ENCODE measurements around the gene IPCEF1. TPM values are rescaled to one million over a fixed set of nuclear protein-coding genes. Genes with fewer than 3 reads are reported as not detected.

IPCEF1 gene
- total and polyA plus RNA-seq, 2 donors (not counting 3 experiments of a cell fraction or from before 2014, with no cell fraction given): 0.01 to 0.51 TPM

DNA sequence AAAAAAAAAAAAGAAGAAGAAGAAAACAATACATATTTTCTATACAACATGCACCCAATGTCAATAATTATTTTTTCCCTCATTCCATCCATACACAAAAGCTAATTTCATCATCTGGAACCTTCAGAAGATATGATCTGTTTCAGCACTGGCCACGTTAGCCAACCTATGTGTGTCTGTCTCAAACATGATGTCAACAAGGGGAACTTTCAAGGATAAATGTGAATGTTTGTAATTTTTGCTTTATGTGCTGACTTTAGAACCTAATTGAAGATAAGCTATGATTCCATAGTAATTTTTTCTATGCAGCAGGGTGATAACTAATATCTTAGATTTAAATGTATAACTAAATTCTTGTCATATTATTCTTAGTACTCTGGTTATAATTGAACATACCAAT lies 37.9 kb downstream of the IPCEF1 start:
- dilution Hi-C loops (cut with MboI; ENCODE audit: extremely low pct_ligation_motif_present, low sequenced_read_pairs) (no loop called here), intact Hi-C loops (cut with micrococcal nuclease) (no loop called here)
- Histone ChIP-seq H3K4me1 (ENCODE audit: control insufficient read depth, extremely low read depth, insufficient read depth, low read length) (no peaks in the 10 kb centered on the region), H3K27ac (ENCODE audit: insufficient read depth, low read depth, low read length) (no peak overlapping the region), H3K4me2 (ENCODE audit: insufficient read depth, low read length) (no peak overlapping the region), H2AFZ (ENCODE audit: low read depth, low read length) (no peak overlapping the region), H3K4me3 (replicated peaks in 1 of 3; ENCODE audit: insufficient read depth in 1 of 3, low read depth in 1 of 3, low read length in 3 of 3) (no peak overlapping the region), H3K9me3 (replicated peaks; ENCODE audit: control insufficient read depth, insufficient read depth, low read length) (no peaks in the 10 kb centered on the region), H3K79me2 (ENCODE audit: control insufficient read depth, insufficient read depth, low read length) (no peaks in the 10 kb centered on the region), H3K36me3 (ENCODE audit: control insufficient read depth in 2 of 2, extremely low read depth in 1 of 2, insufficient read depth in 2 of 2, low read length in 2 of 2) (no peaks in the 10 kb centered on the region), H3K9ac (replicated peaks; ENCODE audit: extremely low read depth, insufficient read depth, low read length) (no peak overlapping the region), H4K20me1 (replicated peaks; ENCODE audit: control insufficient read depth, extremely low read depth, insufficient read depth, low read length) (no peaks in the 10 kb centered on the region), H3K9me1 (replicated peaks; ENCODE audit: control insufficient read depth, extremely low read depth, insufficient read depth, low read length) (no peaks in the 10 kb centered on the region), H3K27me3 (ENCODE audit: control insufficient read depth in 2 of 2, insufficient read depth in 2 of 2, low read length in 2 of 2) (no peaks in the 10 kb centered on the region)
- POLR2A ChIA-PET: no interaction called here
- DNase-seq (ENCODE audit: low read depth, low spot score) (no peak), FAIRE-seq (no peak)
- TF ChIP-seq POLR2AphosphoS5 (IDR thresholded peaks at IDR 0.05; ENCODE audit: insufficient read depth, low read depth, low read length) (no peak), FOS (IDR thresholded peaks at IDR 0.05; ENCODE audit: borderline replicate concordance, insufficient read depth, low read length) (no peak), EZH2 (IDR thresholded peaks at IDR 0.05; ENCODE audit: borderline replicate concordance, low read depth, low read length, severe bottlenecking) (no peak), JUN (IDR thresholded peaks at IDR 0.05; ENCODE audit: borderline replicate concordance, insufficient read depth, insufficient read length, low read depth) (no peak), POLR2A (IDR thresholded peaks at IDR 0.05; ENCODE audit: low read depth, low read length) (no peak), GATA2 (IDR thresholded peaks at IDR 0.05; ENCODE audit: insufficient read depth, insufficient read length, low read depth, low read length) (no peak), MYC (IDR thresholded peaks at IDR 0.05; ENCODE audit: low read depth, low read length) (no peak)
- TF ChIP-seq, protein P1, sequence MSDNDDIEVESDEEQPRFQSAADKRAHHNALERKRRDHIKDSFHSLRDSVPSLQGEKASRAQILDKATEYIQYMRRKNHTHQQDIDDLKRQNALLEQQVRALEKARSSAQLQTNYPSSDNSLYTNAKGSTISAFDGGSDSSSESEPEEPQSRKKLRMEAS (IDR thresholded peaks at IDR 0.05; ENCODE audit: insufficient read depth, insufficient read length): no peak
- TF ChIP-seq, protein P2, sequence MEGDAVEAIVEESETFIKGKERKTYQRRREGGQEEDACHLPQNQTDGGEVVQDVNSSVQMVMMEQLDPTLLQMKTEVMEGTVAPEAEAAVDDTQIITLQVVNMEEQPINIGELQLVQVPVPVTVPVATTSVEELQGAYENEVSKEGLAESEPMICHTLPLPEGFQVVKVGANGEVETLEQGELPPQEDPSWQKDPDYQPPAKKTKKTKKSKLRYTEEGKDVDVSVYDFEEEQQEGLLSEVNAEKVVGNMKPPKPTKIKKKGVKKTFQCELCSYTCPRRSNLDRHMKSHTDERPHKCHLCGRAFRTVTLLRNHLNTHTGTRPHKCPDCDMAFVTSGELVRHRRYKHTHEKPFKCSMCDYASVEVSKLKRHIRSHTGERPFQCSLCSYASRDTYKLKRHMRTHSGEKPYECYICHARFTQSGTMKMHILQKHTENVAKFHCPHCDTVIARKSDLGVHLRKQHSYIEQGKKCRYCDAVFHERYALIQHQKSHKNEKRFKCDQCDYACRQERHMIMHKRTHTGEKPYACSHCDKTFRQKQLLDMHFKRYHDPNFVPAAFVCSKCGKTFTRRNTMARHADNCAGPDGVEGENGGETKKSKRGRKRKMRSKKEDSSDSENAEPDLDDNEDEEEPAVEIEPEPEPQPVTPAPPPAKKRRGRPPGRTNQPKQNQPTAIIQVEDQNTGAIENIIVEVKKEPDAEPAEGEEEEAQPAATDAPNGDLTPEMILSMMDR (IDR thresholded peaks at IDR 0.05; ENCODE audit: extremely low read depth in 1 of 2, insufficient read depth in 1 of 2, low read depth in 1 of 2, low read length in 2 of 2): no peak
- CTCF ChIA-PET: interaction anchor here (0.7 kb wide), 1 partner anchor 42 kb away, joined by 3 read pairs; no protein-coding TSS in a partner anchor
- BruUV-seq (replicated peaks): no TSS peak
